Endodermal cell (in vitro differentiated cells): Measurements from ENCODE around the gene ZNF550. TPM values are rescaled to one million over a fixed set of nuclear protein-coding genes. Genes with fewer than 3 reads are reported as not detected.

Source experiments
- DNase-seq: peaks from one replicate; pipeline ENCODE4 v3.0.0-alpha.2; 2017
- H3K27ac ChIP-seq: 2 replicates; pipeline ENCODE4 v1.5.1; 2013; ENCODE audit warnings: mild to moderate bottlenecking, low read depth, low read length, moderate library complexity
- H3K27me3 ChIP-seq: 2 replicates; pipeline ENCODE4 v1.6.1; 2013; ENCODE audit warnings: mild to moderate bottlenecking, low read length, moderate library complexity; ENCODE audit not compliant: insufficient read depth, control insufficient read depth, poor library complexity, severe bottlenecking
- H3K36me3 ChIP-seq: 2 replicates; pipeline ENCODE4 v1.7.0; 2013; ENCODE audit warnings: mild to moderate bottlenecking, low read length, moderate library complexity; ENCODE audit not compliant: control insufficient read depth, insufficient read depth
- H3K4me1 ChIP-seq: one replicate; pipeline ENCODE4 v1.7.0; 2013; ENCODE audit warnings: low read length; ENCODE audit not compliant: control insufficient read depth, insufficient read depth
- H3K4me3 ChIP-seq: 2 replicates; pipeline ENCODE4 v1.5.1; 2013; ENCODE audit warnings: mild to moderate bottlenecking, low read length, moderate library complexity
- H3K9ac ChIP-seq: 2 replicates; pipeline ENCODE4 v1.6.1; 2013; ENCODE audit warnings: mild to moderate bottlenecking, low read length, moderate library complexity; ENCODE audit not compliant: poor library complexity, severe bottlenecking; ENCODE audit errors: extremely low read depth
- H3K9me3 ChIP-seq: 2 replicates; pipeline ENCODE4 v1.6.1; 2013; ENCODE audit warnings: mild to moderate bottlenecking, low read length, moderate library complexity; ENCODE audit not compliant: control insufficient read depth
- H3K27ac Mint-ChIP-seq: 2 replicates; pipeline ENCODE4 v1.8.0; 2020; ENCODE audit warnings: mixed read lengths
- H3K27me3 Mint-ChIP-seq: 2 replicates; pipeline ENCODE4 v1.8.0; 2021; ENCODE audit warnings: mild to moderate bottlenecking, mixed read lengths; ENCODE audit not compliant: insufficient read depth
- H3K36me3 Mint-ChIP-seq: 2 replicates; pipeline ENCODE4 v1.8.0; 2020; ENCODE audit warnings: low read depth, mixed read lengths
- H3K4me1 Mint-ChIP-seq: 2 replicates; pipeline ENCODE4 v1.8.0; 2020; ENCODE audit warnings: mixed read lengths
- H3K4me3 Mint-ChIP-seq: 2 replicates; pipeline ENCODE4 v1.8.0; 2020; ENCODE audit warnings: mild to moderate bottlenecking, moderate library complexity, mixed read lengths
- H3K9me3 Mint-ChIP-seq: 2 replicates; pipeline ENCODE4 v1.8.0; 2020; ENCODE audit warnings: mild to moderate bottlenecking, mixed read lengths
- CTCF ChIP-seq: fragments of 200-600 bp; sonication (generic); conservative IDR thresholded peaks from 2 replicates; pipeline ENCODE4 v1.5.0; 2021; ENCODE audit warnings: antibody characterized with exemption, mild to moderate bottlenecking
- WGBS, 2 experiments: methylation state at CpG; one replicate each; pipeline versions ENCODE4 v1.1.5 to v1.1.7; 2013; ENCODE audit warnings: missing lambda C conversion rate in 2 of 2, mixed read lengths in 1 of 2; ENCODE audit not compliant: insufficient coverage in 1 of 2, insufficient read length in 1 of 2; 5-methylcytosine and 5-hydroxymethylcytosine counted together
- total RNA-seq, 2 donors: library from RNA; stranded (reverse); fragmentation: NEBNext Ultra II Directional in 1 of 2; extraction: Animal tissue kit (Norgen Biotek cat#: 25700) in 1 of 2; gene quantifications; 2 replicates in 1 of 2; 3 replicates in 1 of 2; pipeline ENCODE4 v1.2.1, GENCODE V29; 2021

ZNF550 gene
- total RNA-seq, 2 donors from 2014 or later = 12.3 to 16.2 TPM

DNA sequence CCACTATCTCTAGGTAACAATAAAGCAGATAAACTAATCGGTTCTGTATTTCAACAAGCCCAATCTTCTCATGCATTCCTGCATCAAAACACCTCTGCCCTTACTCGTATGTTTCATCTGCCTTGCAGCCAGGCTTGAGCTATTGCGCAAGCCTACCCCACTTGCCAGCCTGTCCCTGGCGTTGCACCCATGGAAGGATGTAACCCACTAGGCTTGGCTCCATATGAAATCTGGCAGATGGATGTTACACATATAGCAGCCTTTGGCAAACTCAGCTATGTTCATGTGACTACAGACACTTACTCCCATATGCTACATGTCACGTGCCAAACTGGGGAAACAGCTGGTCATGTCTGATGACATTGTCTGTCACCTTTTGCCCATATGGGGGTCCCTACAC is 44.4 kb downstream of the ZNF550 start:
- no peak for DNase-seq
- H3K9me3 Mint-ChIP-seq = peaks cover 55% of the 10 kb centered on the region
- H3K36me3 Mint-ChIP-seq = peaks cover 32% of the 10 kb centered on the region
- Histone ChIP-seq H3K36me3 (peaks cover 31% of the 10 kb centered on the region), H3K27ac (no peak overlapping the region), H3K4me3 (no peak overlapping the region), H3K27me3 (no peaks in the 10 kb centered on the region), H3K9ac (no peak overlapping the region), H3K4me1 (no peaks in the 10 kb centered on the region), H3K9me3 (peaks cover 43% of the 10 kb centered on the region)
- 79 to 93% methylated on average over 3 to 5 of the region's 5 CpGs for WGBS, 2 experiments
- no peak overlapping the region for H3K27ac Mint-ChIP-seq
- H3K4me3 Mint-ChIP-seq = no peak overlapping the region
- TF ChIP-seq CTCF = no peak
- no peaks in the 10 kb centered on the region for H3K4me1 Mint-ChIP-seq
- peaks cover 2% of the 10 kb centered on the region for H3K27me3 Mint-ChIP-seq

- no peaks in the 10 kb centered on the region for H3K4me1 Mint-ChIP-seq
- H3K9me3 Mint-ChIP-seq = peaks cover 77% of the 10 kb centered on the region
- peaks cover 50% of the 10 kb centered on the region for H3K9me3 ChIP-seq
- H3K4me3 Mint-ChIP-seq = no peak overlapping the region
- no peaks in the 10 kb centered on the region for H3K27me3 ChIP-seq
- peaks cover 56% of the 10 kb centered on the region for H3K36me3 Mint-ChIP-seq
- 85 to 92% methylated on average over 4 to 6 of the region's 6 CpGs for WGBS, 2 experiments
- TF ChIP-seq CTCF = no peak
- peaks cover 46% of the 10 kb centered on the region for H3K36me3 ChIP-seq
- no peak overlapping the region for H3K27ac ChIP-seq
- H3K9ac ChIP-seq = no peak overlapping the region
- no peak overlapping the region for H3K27ac Mint-ChIP-seq
- H3K27me3 Mint-ChIP-seq = no peaks in the 10 kb centered on the region
- H3K4me1 ChIP-seq = no peaks in the 10 kb centered on the region
- no peak for DNase-seq
- H3K4me3 ChIP-seq = no peak overlapping the region
Observed at GRCh38 chr19:57512845-57513244, 46.8 kb downstream of the ZNF550 start.

GRCh38 chr19:57511484-57511883 is 48.2 kb downstream of the ZNF550 start:
- no peaks in the 10 kb centered on the region for H3K4me1 Mint-ChIP-seq
- peaks cover 88% of the 10 kb centered on the region for H3K9me3 Mint-ChIP-seq
- Histone ChIP-seq H3K4me1 (no peaks in the 10 kb centered on the region), H3K9ac (no peak overlapping the region), H3K27ac (no peak overlapping the region), H3K4me3 (no peak overlapping the region), H3K36me3 (peaks cover 57% of the 10 kb centered on the region), H3K9me3 (peaks cover 61% of the 10 kb centered on the region), H3K27me3 (no peaks in the 10 kb centered on the region)
- H3K36me3 Mint-ChIP-seq = peaks cover 64% of the 10 kb centered on the region
- no peak overlapping the region for H3K4me3 Mint-ChIP-seq
- no peak overlapping the region for H3K27ac Mint-ChIP-seq
- TF ChIP-seq CTCF = no peak
- no peak for DNase-seq
- no peaks in the 10 kb centered on the region for H3K27me3 Mint-ChIP-seq
